ENCODE data around the gene GTF2A1. TPM values are rescaled to one million over a fixed set of nuclear protein-coding genes. Genes with fewer than 3 reads are reported as not detected.

GTF2A1 gene
- total RNA-seq, 1 donor from 2014 or later, result 9.5 TPM

- no peak for TF ChIP-seq CTCF (conservative IDR thresholded peaks at IDR 0.05; ENCODE audit: low read depth, low read length)
- DNase-seq (ENCODE audit: low read depth), result no peak
- H3K4me3 ChIP-seq (ENCODE audit: low read depth, low read length), result no peak overlapping the region
These were observed 49.9 kb downstream of the GTF2A1 start for GRCh38 chr14:81170829-81171195.

GRCh38 chr14:81170104-81170828 lies 50.5 kb downstream of the GTF2A1 start:
- DNase-seq (ENCODE audit: low read depth), result peak; percentile 54
- peak overlapping the region; percentile 76 for H3K4me3 ChIP-seq (ENCODE audit: low read depth, low read length)
- peak; percentile 85 for TF ChIP-seq CTCF (conservative IDR thresholded peaks at IDR 0.05; ENCODE audit: low read depth, low read length)

- no peak for DNase-seq (ENCODE audit: low read depth)
- H3K4me3 ChIP-seq (ENCODE audit: low read depth, low read length), result peak overlapping the region; percentile 76
- TF ChIP-seq CTCF (conservative IDR thresholded peaks at IDR 0.05; ENCODE audit: low read depth, low read length), result no peak
These were observed 51.1 kb downstream of the GTF2A1 start for GRCh38 chr14:81169711-81170103.

DNA sequence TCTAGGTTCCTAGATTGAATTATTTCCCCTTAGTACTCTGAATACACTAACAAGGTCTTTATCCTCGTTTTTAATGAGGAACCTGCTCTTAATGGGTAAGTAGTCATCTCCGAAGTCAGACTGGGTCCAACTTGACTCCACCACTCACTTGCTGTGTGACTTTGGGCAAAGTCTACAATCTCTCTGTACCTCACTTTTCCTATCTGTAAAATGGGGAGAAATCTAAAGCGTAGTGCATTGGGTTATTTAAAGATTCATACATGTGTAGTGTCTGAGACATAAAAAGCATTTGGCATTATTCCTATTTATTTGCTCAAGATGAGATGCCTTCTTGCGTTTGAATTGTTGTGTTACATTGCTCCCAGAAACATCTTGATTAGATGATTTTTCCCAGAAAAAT lies 51.5 kb downstream of the GTF2A1 start:
- no peak for TF ChIP-seq CTCF (conservative IDR thresholded peaks at IDR 0.05; ENCODE audit: low read depth, low read length)
- DNase-seq (ENCODE audit: low read depth), result no peak
- H3K4me3 ChIP-seq (ENCODE audit: low read depth, low read length), result peak overlapping the region; percentile 76

DNA sequence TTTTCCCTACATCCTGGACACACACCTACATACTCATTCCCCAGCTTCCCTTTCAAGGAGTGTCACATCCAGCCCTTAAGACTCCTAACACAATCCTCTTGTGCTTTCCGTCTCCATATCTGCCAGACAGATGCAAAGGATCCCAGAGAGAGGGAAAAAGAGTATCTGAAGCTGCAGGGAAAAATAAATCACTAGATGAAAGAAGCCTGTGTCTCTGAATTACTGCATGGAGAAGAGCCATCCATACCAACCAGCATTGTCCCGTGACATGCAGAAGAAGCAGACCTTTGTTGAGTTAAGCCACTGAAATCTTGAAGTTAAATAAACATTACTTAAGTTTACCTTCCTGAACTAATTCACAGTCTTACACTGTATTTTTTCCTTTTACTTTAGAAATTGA lies 54.6 kb downstream of the GTF2A1 start:
- no peak for TF ChIP-seq CTCF (conservative IDR thresholded peaks at IDR 0.05; ENCODE audit: low read depth, low read length)
- no peak overlapping the region for H3K4me3 ChIP-seq (ENCODE audit: low read depth, low read length)
- DNase-seq (ENCODE audit: low read depth), result no peak

DNA sequence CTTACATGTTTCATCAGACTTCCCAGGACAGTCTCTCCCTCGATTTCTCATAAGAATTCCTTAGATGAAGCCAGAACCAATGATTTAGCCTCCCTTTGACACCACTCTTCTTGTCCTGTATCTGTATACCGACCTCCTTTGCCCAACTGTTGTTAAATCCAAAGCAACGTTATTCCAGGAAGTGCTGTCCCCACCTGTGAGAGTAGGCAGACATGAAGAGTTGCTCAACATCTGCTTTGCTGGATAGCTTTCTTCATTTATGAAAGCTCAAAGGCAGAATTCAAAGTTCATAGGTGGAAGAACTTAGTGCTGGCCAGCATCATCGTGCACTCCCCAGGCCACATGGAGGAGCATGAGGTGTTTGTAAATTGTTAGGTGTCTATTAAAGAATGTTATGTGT lies 55.6 kb downstream of the GTF2A1 start:
- DNase-seq (ENCODE audit: low read depth), result no peak
- H3K4me3 ChIP-seq (ENCODE audit: low read depth, low read length), result no peak overlapping the region
- no peak for TF ChIP-seq CTCF (conservative IDR thresholded peaks at IDR 0.05; ENCODE audit: low read depth, low read length)

GRCh38 chr14:81164167-81164774 lies 56.5 kb downstream of the GTF2A1 start:
- peak; percentile 98 for TF ChIP-seq CTCF (conservative IDR thresholded peaks at IDR 0.05; ENCODE audit: low read depth, low read length)
- no peak overlapping the region for H3K4me3 ChIP-seq (ENCODE audit: low read depth, low read length)
- peak; percentile 70 for DNase-seq (ENCODE audit: low read depth)

Measured in epithelial cell of proximal tubule (primary cell).